Endothelial cell (in vitro differentiated cells): Measurements from ENCODE around the gene FARP1. TPM values are rescaled to one million over a fixed set of nuclear protein-coding genes. Genes with fewer than 3 reads are reported as not detected.
A peak's percentile ranks its signal among the peaks of the same experiment; 100 is the strongest.

ENCODE experiments used
- DNase-seq: peaks from one replicate; pipeline ENCODE4 v3.0.0; 2021; ENCODE audit warnings: low spot score
- H3K27ac Mint-ChIP-seq: one replicate; pipeline ENCODE4 v1.8.0; 2021; ENCODE audit warnings: mixed read lengths, inconsistent platforms; ENCODE audit not compliant: unreplicated experiment
- H3K27me3 Mint-ChIP-seq: one replicate; pipeline ENCODE4 v1.8.0; 2021; ENCODE audit warnings: mild to moderate bottlenecking, moderate library complexity, mixed read lengths, inconsistent platforms; ENCODE audit not compliant: unreplicated experiment
- H3K36me3 Mint-ChIP-seq: one replicate; pipeline ENCODE4 v1.8.0; 2021; ENCODE audit warnings: mild to moderate bottlenecking, low read depth, mixed read lengths, inconsistent platforms; ENCODE audit not compliant: unreplicated experiment
- H3K4me1 Mint-ChIP-seq: one replicate; pipeline ENCODE4 v1.8.0; 2021; ENCODE audit warnings: mild to moderate bottlenecking, mixed read lengths, inconsistent platforms; ENCODE audit not compliant: unreplicated experiment
- H3K4me3 Mint-ChIP-seq: one replicate; pipeline ENCODE4 v1.8.0; 2021; ENCODE audit warnings: mild to moderate bottlenecking, mixed read lengths, inconsistent platforms; ENCODE audit not compliant: unreplicated experiment
- H3K9me3 Mint-ChIP-seq: one replicate; pipeline ENCODE4 v1.8.0; 2021; ENCODE audit warnings: mixed read lengths, inconsistent platforms; ENCODE audit not compliant: unreplicated experiment
- total RNA-seq: library from RNA; stranded (reverse); fragmentation: NEBNext Ultra II Directional; extraction: Animal tissue kit (Norgen Biotek cat#: 25700); gene quantifications from one replicate; pipeline ENCODE4 v1.2.1, GENCODE V29; 2021; ENCODE audit not compliant: unreplicated experiment
- TF ChIP-seq, protein P1 (sequence below): fragments of 200-600 bp; sonication (generic); IDR thresholded peaks from one replicate; pipeline ENCODE4 v1.5.0; 2021; ENCODE audit warnings: antibody characterized with exemption; ENCODE audit not compliant: unreplicated experiment

The FARP1 gene
- total RNA-seq, 1 donor from 2014 or later, result 167 TPM

DNA sequence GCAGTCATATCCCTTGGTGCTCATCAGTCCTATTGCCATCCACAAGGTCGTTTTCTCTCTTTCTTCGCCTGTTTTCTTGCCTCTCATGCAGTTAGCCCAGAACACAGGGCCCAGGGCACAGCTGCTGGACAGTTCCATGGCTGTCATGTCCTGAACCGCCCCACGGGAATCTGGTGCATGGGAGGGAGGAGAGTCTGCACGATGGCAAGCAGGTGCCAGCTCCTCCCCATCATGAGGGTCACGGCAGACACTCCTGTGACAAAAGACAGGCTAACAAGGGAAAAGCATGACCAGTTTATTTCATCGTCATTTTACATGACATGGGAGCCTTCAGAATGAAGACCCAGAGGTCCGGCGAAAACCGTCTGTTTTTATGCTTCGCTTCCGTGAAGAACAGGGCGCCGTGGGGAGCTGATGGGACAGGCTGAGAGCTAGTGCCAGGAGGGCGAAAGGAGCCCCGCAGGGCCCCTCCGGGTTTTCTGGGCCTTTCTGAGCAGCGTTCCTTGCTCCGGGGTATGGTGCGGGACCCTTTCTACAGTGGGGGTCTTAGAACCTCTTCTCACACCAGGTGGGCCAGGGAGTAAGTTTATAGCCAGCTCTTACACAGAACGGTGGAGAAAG is 298.3 kb downstream of the FARP1 start:
- Mint-ChIP-seq H3K27ac (no peak overlapping the region), H3K4me3 (no peak overlapping the region), H3K27me3 (peaks cover 12% of the 10 kb centered on the region), H3K36me3 (peaks cover 27% of the 10 kb centered on the region), H3K4me1 (peaks cover 11% of the 10 kb centered on the region), H3K9me3 (no peaks in the 10 kb centered on the region)
- no peak for DNase-seq
- TF ChIP-seq, protein P1, sequence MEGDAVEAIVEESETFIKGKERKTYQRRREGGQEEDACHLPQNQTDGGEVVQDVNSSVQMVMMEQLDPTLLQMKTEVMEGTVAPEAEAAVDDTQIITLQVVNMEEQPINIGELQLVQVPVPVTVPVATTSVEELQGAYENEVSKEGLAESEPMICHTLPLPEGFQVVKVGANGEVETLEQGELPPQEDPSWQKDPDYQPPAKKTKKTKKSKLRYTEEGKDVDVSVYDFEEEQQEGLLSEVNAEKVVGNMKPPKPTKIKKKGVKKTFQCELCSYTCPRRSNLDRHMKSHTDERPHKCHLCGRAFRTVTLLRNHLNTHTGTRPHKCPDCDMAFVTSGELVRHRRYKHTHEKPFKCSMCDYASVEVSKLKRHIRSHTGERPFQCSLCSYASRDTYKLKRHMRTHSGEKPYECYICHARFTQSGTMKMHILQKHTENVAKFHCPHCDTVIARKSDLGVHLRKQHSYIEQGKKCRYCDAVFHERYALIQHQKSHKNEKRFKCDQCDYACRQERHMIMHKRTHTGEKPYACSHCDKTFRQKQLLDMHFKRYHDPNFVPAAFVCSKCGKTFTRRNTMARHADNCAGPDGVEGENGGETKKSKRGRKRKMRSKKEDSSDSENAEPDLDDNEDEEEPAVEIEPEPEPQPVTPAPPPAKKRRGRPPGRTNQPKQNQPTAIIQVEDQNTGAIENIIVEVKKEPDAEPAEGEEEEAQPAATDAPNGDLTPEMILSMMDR, result no peak

DNA sequence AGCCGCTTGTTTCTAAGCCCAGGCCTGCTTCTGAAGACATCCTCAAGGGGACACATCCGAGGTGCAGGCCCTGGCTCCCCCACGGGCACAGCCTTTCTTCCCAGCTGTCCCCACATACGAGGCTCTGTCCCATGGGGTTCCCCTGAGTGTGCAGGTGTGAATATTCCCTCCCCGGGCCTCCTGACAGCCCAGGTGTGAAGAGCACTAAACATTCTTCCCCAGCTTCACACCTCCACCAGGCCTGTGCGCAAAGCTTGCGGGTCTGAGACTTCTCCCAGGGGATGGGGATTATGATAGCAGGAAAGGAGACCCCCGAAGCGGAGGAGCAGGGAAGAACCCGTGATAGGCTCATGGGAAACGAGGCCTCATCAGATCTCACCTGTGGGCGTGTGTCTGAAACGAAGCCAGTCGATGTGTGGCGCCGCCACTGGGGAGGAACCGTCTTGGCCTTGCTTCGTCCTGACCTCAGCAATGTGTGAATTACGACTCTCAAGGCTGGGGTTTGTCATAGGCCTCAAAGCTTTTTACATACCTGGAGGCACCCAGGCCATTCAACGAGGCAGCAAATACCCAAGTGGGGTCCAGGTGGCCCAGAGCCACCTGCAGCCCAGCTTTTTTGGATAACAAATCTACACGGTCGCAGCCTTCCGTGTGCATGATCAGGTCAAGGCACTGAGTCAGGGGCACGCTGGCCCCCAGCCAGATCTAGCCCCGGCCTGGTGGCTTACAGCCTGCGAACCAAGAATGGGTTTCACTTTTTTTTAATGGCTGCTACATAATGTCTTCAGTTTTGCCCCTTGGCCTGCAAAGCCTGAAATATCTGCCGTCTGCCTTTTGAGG is 299.7 kb downstream of the FARP1 start:
- Mint-ChIP-seq H3K27me3 (peaks cover 23% of the 10 kb centered on the region), H3K36me3 (peaks cover 34% of the 10 kb centered on the region), H3K9me3 (no peaks in the 10 kb centered on the region), H3K4me1 (peaks cover 8% of the 10 kb centered on the region), H3K4me3 (no peak overlapping the region), H3K27ac (no peak overlapping the region)
- TF ChIP-seq, protein P1, result no peak
- no peak for DNase-seq

DNA sequence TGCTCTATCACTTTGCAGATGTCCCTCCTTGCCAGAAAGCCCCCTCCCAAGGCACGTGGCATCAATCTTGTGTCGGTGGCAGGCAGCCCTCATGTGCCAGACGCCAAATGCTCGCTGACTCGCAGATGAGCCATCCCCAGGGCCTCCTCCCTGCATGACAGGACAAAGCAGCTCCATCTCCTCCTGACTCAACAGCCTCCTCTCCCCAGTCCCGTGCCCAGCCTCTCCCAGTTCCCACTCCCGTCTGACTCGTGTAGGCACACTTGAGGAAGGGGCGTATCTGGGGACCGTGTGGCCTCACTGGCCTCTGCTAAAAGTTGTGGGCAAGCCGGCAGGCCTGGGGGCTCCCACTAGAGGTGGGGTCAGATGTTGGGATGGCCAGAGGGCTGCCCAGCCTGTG is 300.4 kb downstream of the FARP1 start:
- Mint-ChIP-seq H3K36me3 (peaks cover 39% of the 10 kb centered on the region), H3K9me3 (no peaks in the 10 kb centered on the region), H3K27ac (peak overlapping the region; percentile 36), H3K4me1 (peaks cover 8% of the 10 kb centered on the region), H3K27me3 (peaks cover 23% of the 10 kb centered on the region), H3K4me3 (no peak overlapping the region)
- DNase-seq, result no peak
- TF ChIP-seq, protein P1, result no peak

DNA sequence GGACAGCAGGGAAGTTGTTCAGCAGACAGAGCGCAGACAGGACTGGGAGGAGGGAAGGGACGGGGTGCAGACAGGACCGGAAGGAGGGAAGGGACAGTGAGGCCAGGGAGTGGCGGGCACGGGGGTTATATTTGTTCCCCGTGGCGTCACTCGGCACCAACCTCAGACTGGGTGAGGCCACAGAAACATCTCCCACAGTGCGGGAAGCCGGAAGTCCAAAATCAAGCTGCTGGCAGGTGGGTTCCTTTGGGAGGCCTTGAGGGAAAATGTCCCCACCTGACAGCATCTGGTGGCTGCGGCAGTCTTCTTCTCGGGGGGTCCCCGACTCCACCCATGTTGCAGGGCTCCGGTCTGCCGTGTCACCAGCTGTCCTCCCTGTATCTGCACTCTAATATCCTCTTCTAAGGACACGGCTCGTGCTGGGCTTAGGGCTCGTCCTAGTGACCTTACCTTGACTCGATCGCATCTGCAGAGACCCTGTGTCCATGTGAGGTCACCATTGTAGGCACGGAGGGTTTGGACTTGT is 301.0 kb downstream of the FARP1 start:
- TF ChIP-seq, protein P1, result no peak
- DNase-seq, result no peak
- Mint-ChIP-seq H3K4me3 (no peak overlapping the region), H3K4me1 (peaks cover 8% of the 10 kb centered on the region), H3K36me3 (peaks cover 41% of the 10 kb centered on the region), H3K27ac (peak overlapping the region; percentile 36), H3K9me3 (no peaks in the 10 kb centered on the region), H3K27me3 (peaks cover 23% of the 10 kb centered on the region)

DNA sequence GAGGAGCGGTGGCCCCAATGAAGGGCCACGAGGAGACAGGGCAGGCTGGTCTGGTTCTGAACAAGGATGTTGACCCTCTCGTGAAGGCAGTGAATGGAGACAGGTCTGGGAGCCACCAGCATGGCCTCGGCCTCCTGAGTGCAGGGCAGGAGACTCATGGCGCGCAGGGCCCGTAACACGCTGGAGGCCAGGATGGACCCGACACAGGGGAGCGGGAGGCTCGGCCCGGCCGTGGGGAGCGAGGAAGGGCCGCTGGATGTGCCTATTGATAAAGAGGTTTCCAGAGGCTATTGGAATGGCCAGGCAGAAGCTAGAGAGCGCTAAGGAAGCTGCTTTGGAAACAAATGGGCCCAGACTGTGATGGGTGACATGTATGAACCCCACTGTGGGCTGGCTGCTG is 301.5 kb downstream of the FARP1 start:
- H3K9me3 Mint-ChIP-seq, result no peaks in the 10 kb centered on the region
- DNase-seq, result no peak
- no peak overlapping the region for H3K4me3 Mint-ChIP-seq
- peaks cover 44% of the 10 kb centered on the region for H3K36me3 Mint-ChIP-seq
- TF ChIP-seq, protein P1, result no peak
- H3K27ac Mint-ChIP-seq, result no peak overlapping the region
- peaks cover 27% of the 10 kb centered on the region for H3K27me3 Mint-ChIP-seq
- peaks cover 10% of the 10 kb centered on the region for H3K4me1 Mint-ChIP-seq
